CD4-positive, CD25-positive, alpha-beta regulatory T cell (primary cell): Measurements from ENCODE around the gene NBAS. TPM values are rescaled to one million over a fixed set of nuclear protein-coding genes. Genes with fewer than 3 reads are reported as not detected.

Source experiments
- ATAC-seq, 2 donors: fragments of 150-1000 bp; cut with Tn5 transposase; one replicate each; pipeline ENCODE4 v1.10.0; 2021; ENCODE audit warnings: low read depth in 2 of 2, moderate number of reproducible peaks in 2 of 2, moderate library complexity in 1 of 2
- DNase-seq, 3 donors: peaks; one replicate each; pipeline versions ENCODE4 v3.0.0 to v3.0.0-alpha.2; 2012 to 2022; ENCODE audit warnings: mixed read lengths in 1 of 3
- H3K27ac ChIP-seq: one replicate; pipeline ENCODE4 v1.7.0; 2013; ENCODE audit warnings: mild to moderate bottlenecking, low read length; ENCODE audit not compliant: insufficient read depth, poor library complexity, severe bottlenecking
- H3K27me3 ChIP-seq: one replicate; pipeline ENCODE4 v1.7.0; 2013; ENCODE audit warnings: low read length; ENCODE audit not compliant: control insufficient read depth, insufficient read depth
- H3K36me3 ChIP-seq: one replicate; pipeline ENCODE4 v1.7.0; 2013; ENCODE audit warnings: mild to moderate bottlenecking, low read length, moderate library complexity; ENCODE audit not compliant: control insufficient read depth, insufficient read depth
- H3K4me1 ChIP-seq: 2 replicates; pipeline ENCODE4 v1.7.0; 2013; ENCODE audit warnings: mild to moderate bottlenecking, low read length; ENCODE audit not compliant: insufficient read depth, control insufficient read depth, poor library complexity, severe bottlenecking
- H3K4me3 ChIP-seq: one replicate; pipeline ENCODE4 v1.7.0; 2013; ENCODE audit warnings: low read depth, mild to moderate bottlenecking, low read length, moderate library complexity
- H3K9me3 ChIP-seq, 2 experiments: 1 replicate in 1 of 2; 2 replicates in 1 of 2; pipeline ENCODE4 v1.7.0; 2013; ENCODE audit warnings: low read length in 2 of 2, mild to moderate bottlenecking in 1 of 2, moderate library complexity in 1 of 2; ENCODE audit not compliant: control insufficient read depth in 2 of 2
- H3K27ac Mint-ChIP-seq, 3 donors: one replicate each; pipeline ENCODE4 v1.8.0; 2020 to 2022; ENCODE audit warnings: mild to moderate bottlenecking in 3 of 3, mixed read lengths in 3 of 3, moderate library complexity in 2 of 3
- H3K27me3 Mint-ChIP-seq: one replicate; pipeline ENCODE4 v1.8.0; 2022; ENCODE audit warnings: mild to moderate bottlenecking, mixed read lengths
- H3K36me3 Mint-ChIP-seq: one replicate; pipeline ENCODE4 v1.8.0; 2020; ENCODE audit warnings: mixed read lengths
- H3K4me1 Mint-ChIP-seq, 4 donors: one replicate each; pipeline ENCODE4 v1.8.0; 2020 to 2022; ENCODE audit warnings: mixed read lengths in 4 of 4, mild to moderate bottlenecking in 1 of 4
- H3K4me3 Mint-ChIP-seq, 4 donors: one replicate each; pipeline ENCODE4 v1.8.0; 2020 to 2022; ENCODE audit warnings: mild to moderate bottlenecking in 4 of 4, mixed read lengths in 4 of 4, moderate library complexity in 3 of 4
- H3K9me3 Mint-ChIP-seq, 7 donors: one replicate each; pipeline ENCODE4 v1.8.0; 2020 to 2022; ENCODE audit warnings: mixed read lengths in 7 of 7, mild to moderate bottlenecking in 3 of 7, moderate library complexity in 2 of 7
- polyA plus RNA-seq, 4 donors: library from polyadenylated mRNA; unstranded; fragments of 300-500 nt; fragmentation: Illumina TruSeq; gene quantifications; one replicate each; pipeline ENCODE4 v1.2.3, GENCODE V29; 2021
- total RNA-seq: library from RNA; stranded (reverse); gene quantifications from one replicate; pipeline ENCODE4 v1.2.3, GENCODE V29; 2022

NBAS gene
- total and polyA plus RNA-seq, 5 donors from 2014 or later = 18.5 to 31.9 (median 19.5) TPM

- no peaks in the 10 kb centered on the region for H3K27me3 ChIP-seq
- no peak for DNase-seq
- peaks cover 0 to 1% (median 0%) of the 10 kb centered on the region in 7 donors for H3K9me3 Mint-ChIP-seq
These were observed 414.2 kb downstream of the NBAS start for GRCh38 chr2:15146960-15147359.

GRCh38 chr2:15145919-15146318 is 415.2 kb downstream of the NBAS start:
- Mint-ChIP-seq H3K27me3 (no peaks in the 10 kb centered on the region), H3K4me1 (peaks cover 3 to 23% (median 17%) of the 10 kb centered on the region in 4 donors), H3K27ac (no peak overlapping the region), H3K36me3 (no peaks in the 10 kb centered on the region), H3K4me3 (no peak overlapping the region), H3K9me3 (peaks cover 0 to 4% (median 0%) of the 10 kb centered on the region in 7 donors)
- H3K27me3 ChIP-seq = no peaks in the 10 kb centered on the region
- no peaks in the 10 kb centered on the region for H3K9me3 ChIP-seq
- no peak overlapping the region for H3K27ac ChIP-seq
- H3K36me3 ChIP-seq = no peaks in the 10 kb centered on the region
- ATAC-seq (no peak), DNase-seq (no peak)
- no peak overlapping the region for H3K4me3 ChIP-seq
- peaks cover 6% of the 10 kb centered on the region for H3K4me1 ChIP-seq

More at GRCh38 chr2:15146960-15147359, 414.2 kb downstream of the NBAS start:
- Mint-ChIP-seq H3K36me3 (no peaks in the 10 kb centered on the region), H3K27ac (no peak overlapping the region), H3K4me1 (peaks cover 3 to 12% (median 10%) of the 10 kb centered on the region in 4 donors), H3K4me3 (no peak overlapping the region), H3K27me3 (no peaks in the 10 kb centered on the region)
- ATAC-seq = no peak
- H3K4me1 ChIP-seq = peaks cover 2% of the 10 kb centered on the region
- H3K27ac ChIP-seq = no peak overlapping the region
- no peaks in the 10 kb centered on the region for H3K36me3 ChIP-seq
- H3K4me3 ChIP-seq = no peak overlapping the region
- H3K9me3 ChIP-seq = no peaks in the 10 kb centered on the region

GRCh38 chr2:15145046-15145817 is 415.9 kb downstream of the NBAS start:
- Mint-ChIP-seq H3K36me3 (no peaks in the 10 kb centered on the region), H3K4me1 (peaks cover 3 to 24% (median 18%) of the 10 kb centered on the region in 4 donors), H3K9me3 (peaks cover 0 to 4% (median 0%) of the 10 kb centered on the region in 7 donors), H3K27me3 (no peaks in the 10 kb centered on the region), H3K27ac (no peak overlapping the region), H3K4me3 (no peak overlapping the region)
- DNase-seq (no peak), ATAC-seq (no peak)
- Histone ChIP-seq H3K4me3 (no peak overlapping the region), H3K9me3 (no peaks in the 10 kb centered on the region), H3K27ac (no peak overlapping the region), H3K27me3 (no peaks in the 10 kb centered on the region), H3K36me3 (no peaks in the 10 kb centered on the region), H3K4me1 (peaks cover 6% of the 10 kb centered on the region)

- Mint-ChIP-seq H3K4me1 (peaks cover 3 to 24% (median 18%) of the 10 kb centered on the region in 4 donors), H3K27ac (peak overlapping the region; percentile 92 to 95 (median 94)), H3K36me3 (no peaks in the 10 kb centered on the region), H3K4me3 (peak overlapping the region; percentile 4 to 72 (median 52)), H3K9me3 (peaks cover 0 to 5% (median 0%) of the 10 kb centered on the region in 7 donors), H3K27me3 (no peaks in the 10 kb centered on the region)
- H3K36me3 ChIP-seq = no peaks in the 10 kb centered on the region
- H3K4me1 ChIP-seq = peaks cover 6% of the 10 kb centered on the region
- no peaks in the 10 kb centered on the region for H3K9me3 ChIP-seq
- ATAC-seq = peak; percentile 98 to 100
- peak; percentile 43 to 93 (median 83) for DNase-seq
- H3K4me3 ChIP-seq = peak overlapping the region; percentile 62
- peak overlapping the region; percentile 71 for H3K27ac ChIP-seq
- H3K27me3 ChIP-seq = no peaks in the 10 kb centered on the region
These were observed 419.0 kb downstream of the NBAS start for GRCh38 chr2:15142069-15142689.

- Histone ChIP-seq H3K4me3 (peak overlapping the region; percentile 62), H3K9me3 (no peaks in the 10 kb centered on the region), H3K4me1 (peaks cover 6% of the 10 kb centered on the region), H3K27me3 (no peaks in the 10 kb centered on the region), H3K36me3 (no peaks in the 10 kb centered on the region), H3K27ac (no peak overlapping the region)
- no peak overlapping the region for H3K4me3 Mint-ChIP-seq
- ATAC-seq (no peak), DNase-seq (peak in 1 of 3 donors; percentile 16)
- peaks cover 3% of the 10 kb centered on the region for H3K36me3 Mint-ChIP-seq
- peaks cover 0 to 5% (median 1%) of the 10 kb centered on the region in 7 donors for H3K9me3 Mint-ChIP-seq
- peaks cover 3 to 24% (median 18%) of the 10 kb centered on the region in 4 donors for H3K4me1 Mint-ChIP-seq
- peak overlapping the region; percentile 90 to 95 (median 94) for H3K27ac Mint-ChIP-seq
- no peaks in the 10 kb centered on the region for H3K27me3 Mint-ChIP-seq
These were observed 419.9 kb downstream of the NBAS start for GRCh38 chr2:15141211-15141610.

DNA sequence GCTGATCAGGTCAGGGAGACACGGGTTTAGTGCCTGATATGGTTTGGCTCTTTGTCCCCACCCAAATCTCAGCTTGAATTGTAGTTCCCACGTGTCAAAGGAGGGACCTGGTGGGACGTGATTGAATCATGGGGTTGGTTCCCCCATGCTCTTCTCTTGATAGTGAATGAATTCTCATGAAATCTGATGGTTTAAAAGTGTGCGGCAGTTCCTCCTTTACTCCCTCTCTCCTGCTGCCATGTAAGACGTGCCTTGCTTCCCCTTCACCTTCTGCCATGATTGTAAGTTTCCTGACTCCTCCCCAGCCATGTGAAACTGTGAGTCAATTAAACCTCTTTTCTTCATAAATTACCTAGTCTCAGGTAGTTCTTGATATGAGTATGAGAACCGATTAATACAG is 424.5 kb downstream of the NBAS start:
- peaks cover 3% of the 10 kb centered on the region for H3K36me3 Mint-ChIP-seq
- ATAC-seq = no peak

GRCh38 chr2:15134957-15135356 is 426.2 kb downstream of the NBAS start:
- Histone ChIP-seq H3K27me3 (no peaks in the 10 kb centered on the region), H3K9me3 (no peaks in the 10 kb centered on the region), H3K27ac (no peak overlapping the region), H3K4me3 (no peak overlapping the region), H3K36me3 (no peaks in the 10 kb centered on the region), H3K4me1 (no peaks in the 10 kb centered on the region)
- no peak overlapping the region for H3K4me3 Mint-ChIP-seq
- peaks cover 3% of the 10 kb centered on the region for H3K36me3 Mint-ChIP-seq
- H3K4me1 Mint-ChIP-seq = no peaks in the 10 kb centered on the region
- peaks cover 0 to 5% (median 1%) of the 10 kb centered on the region in 7 donors for H3K9me3 Mint-ChIP-seq
- ATAC-seq (no peak), DNase-seq (no peak)
- peak overlapping the region in 1 of 3 donors; percentile 58 for H3K27ac Mint-ChIP-seq
- no peaks in the 10 kb centered on the region for H3K27me3 Mint-ChIP-seq

More for the DNA sequence above, 424.5 kb downstream of the NBAS start:
- H3K27me3 ChIP-seq = no peaks in the 10 kb centered on the region
- Mint-ChIP-seq H3K27me3 (no peaks in the 10 kb centered on the region), H3K9me3 (peaks cover 0 to 5% (median 2%) of the 10 kb centered on the region in 7 donors), H3K4me3 (no peak overlapping the region), H3K27ac (no peak overlapping the region), H3K4me1 (peaks cover 0 to 8% (median 5%) of the 10 kb centered on the region in 4 donors)
- no peak for DNase-seq
- H3K27ac ChIP-seq = no peak overlapping the region
- peaks cover under 1% of the 10 kb centered on the region for H3K4me1 ChIP-seq
- no peak overlapping the region for H3K4me3 ChIP-seq
- H3K9me3 ChIP-seq = no peaks in the 10 kb centered on the region
- no peaks in the 10 kb centered on the region for H3K36me3 ChIP-seq
